Left lung (tissue), 14 donors: ENCODE results near the gene GDPD2. TPM values are rescaled to one million over a fixed set of nuclear protein-coding genes. Genes with fewer than 3 reads are reported as not detected.
"Not testable (repeated sequence)": the region's sequence is repeated elsewhere in the genome, so short reads cannot be mapped to it uniquely, and the experiment has no call there.

Experiments
- ATAC-seq: fragments of 200-7000 bp; cut with Tn5 transposase; one replicate; pipeline ENCODE4 v1.9.1; 2020; ENCODE audit warnings: moderate library complexity
- DNase-seq, 4 donors: peaks; one replicate each; pipeline ENCODE4 v3.0.0-alpha.2; 2013 to 2020
- H3K27ac ChIP-seq, 2 donors: fragments of 200-600 bp; sonication (generic) in 1 of 2; one replicate each; pipeline versions ENCODE4 v1.5.0 to v1.8.0; 2020 to 2021
- H3K27me3 ChIP-seq, 2 donors: fragments of 200-600 bp; sonication (generic) in 1 of 2; one replicate each; pipeline versions ENCODE4 v1.5.0 to v1.8.0; 2020 to 2021
- H3K36me3 ChIP-seq, 2 donors: fragments of 200-600 bp; sonication (generic) in 1 of 2; one replicate each; pipeline versions ENCODE4 v1.5.0 to v1.8.0; 2020 to 2021
- H3K4me1 ChIP-seq, 2 donors: fragments of 200-600 bp; one replicate each; pipeline ENCODE4 v1.8.0; 2021
- H3K4me3 ChIP-seq, 2 donors: fragments of 200-600 bp; sonication (generic) in 1 of 2; one replicate each; pipeline versions ENCODE4 v1.5.0 to v1.8.0; 2020 to 2021; ENCODE audit warnings: mild to moderate bottlenecking in 1 of 2
- H3K9me3 ChIP-seq, 2 donors: fragments of 200-600 bp; sonication (generic) in 1 of 2; one replicate each; pipeline versions ENCODE4 v1.5.0 to v1.8.0; 2020 to 2021
- CTCF ChIP-seq, 2 donors: fragments of 200-600 bp; sonication (generic) in 1 of 2; IDR thresholded peaks; one replicate each; pipeline versions ENCODE4 v1.5.0 to v1.8.0; 2021; ENCODE audit warnings: antibody characterized with exemption in 2 of 2
- intact Hi-C, 2 donors: fragments of 100-400 bp; cut with DNase I; formaldehyde crosslinking; loops; one replicate each; pipeline versions ENCODE4 v1.11.2 to v1.14.2; 2022
- long read RNA-seq, 12 donors: library from polyadenylated mRNA in 2 of 12; unstranded in 2 of 12; transcript quantifications; one replicate each; pipeline ENCODE4 v2.0.0 and lab custom pipeline, GENCODE V29; 2019 to 2026
- polyA plus RNA-seq, 6 donors: library from polyadenylated mRNA; unstranded; fragments of 120-200 nt; gene quantifications; one replicate each; pipeline ENCODE4 v1.2.1, GENCODE V29; 2013; ENCODE audit not compliant: insufficient read length in 6 of 6
- total RNA-seq, 2 donors: library from RNA; stranded (reverse); fragmentation: NEBNext Ultra II Directional; extraction: Animal tissue kit (Norgen Biotek cat#: 25700); gene quantifications; one replicate each; pipeline ENCODE4 v1.2.1, GENCODE V29; 2021
- donor health status: DM: no; HTN: yes; CAD: no.
- donor health status: DM: no; HTN: no; CAD: no.

Gene GDPD2
- not detected for total RNA-seq
- under 1 TPM; 0.12 to 0.38 (median 0.20) TPM for polyA plus RNA-seq
- long read RNA-seq, donor 1, result 0 reads
- long read RNA-seq, donor 2, result 0 reads
- long read RNA-seq, donor 3, result 0 reads
- long read RNA-seq, donor 4, result 0 reads
- long read RNA-seq, donor 5, result 0 reads
- long read RNA-seq, donor 6, result 0 reads
- long read RNA-seq, donor 7, result 0 reads
- long read RNA-seq, donor 8, result 0 reads
- long read RNA-seq, donor 9, result 0 reads
- long read RNA-seq, donor 10, result 0 reads
- long read RNA-seq, donor 11, transcript GDPD2-201 (16 exons, 2,169 nt), result major isoform, 7 of 13 reads
- long read RNA-seq, donor 11, partial matches to known transcripts, result 5 of 13 reads
- long read RNA-seq, donor 11, other reads (novel, unspliced or antisense), result 0 of 13 reads
- long read RNA-seq, donor 12, result 0 reads

- Histone ChIP-seq H3K9me3 (no peaks in the 10 kb centered on the region), H3K4me1 (no peaks in the 10 kb centered on the region), H3K36me3 (no peaks in the 10 kb centered on the region), H3K27me3 (no peaks in the 10 kb centered on the region), H3K4me3 (no peak within 1 kb of the TSS), H3K27ac (no peak within 1 kb of the TSS)
- ATAC-seq (peak; percentile 80), DNase-seq (peak in 1 of 4 donors; percentile 39)
- intact Hi-C loops, result no loop called here
- no peak for TF ChIP-seq CTCF (IDR thresholded peaks at IDR 0.05)
These were observed at the start of gene GDPD2 for GRCh38 chrX:70422851-70423341. GDPD2 (plus strand) TSS chrX:70423314; CDS start chrX:70424985, 1,671 bp downstream.

DNA sequence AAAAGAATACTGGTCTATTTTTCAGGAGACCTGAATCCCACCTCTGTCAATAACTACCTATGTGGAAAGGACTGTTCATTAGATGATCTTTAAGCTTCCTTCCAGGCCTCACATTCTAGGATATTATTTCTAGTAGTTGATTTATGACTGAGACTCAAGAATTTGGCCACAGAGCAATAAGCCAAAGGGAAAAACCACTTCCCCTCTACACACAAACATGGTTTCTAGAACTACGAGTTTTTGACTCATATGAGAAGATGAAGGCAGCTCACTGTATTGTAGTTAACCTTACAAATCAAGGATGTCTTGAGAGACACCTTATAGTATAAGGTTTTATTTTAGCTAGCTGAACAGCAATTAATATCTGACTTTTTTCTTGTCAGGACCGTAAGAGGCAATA is 36.9 kb upstream of the GDPD2 start:
- ATAC-seq (no peak), DNase-seq (no peak)
- TF ChIP-seq CTCF (IDR thresholded peaks at IDR 0.05), result no peak
- intact Hi-C loops, result no loop called here
- no peak overlapping the region for H3K27ac ChIP-seq
- H3K4me1 ChIP-seq, result no peaks in the 10 kb centered on the region
- no peaks in the 10 kb centered on the region for H3K36me3 ChIP-seq
- H3K27me3 ChIP-seq, result no peaks in the 10 kb centered on the region
- no peak overlapping the region for H3K4me3 ChIP-seq
- H3K9me3 ChIP-seq, result no peaks in the 10 kb centered on the region

DNA sequence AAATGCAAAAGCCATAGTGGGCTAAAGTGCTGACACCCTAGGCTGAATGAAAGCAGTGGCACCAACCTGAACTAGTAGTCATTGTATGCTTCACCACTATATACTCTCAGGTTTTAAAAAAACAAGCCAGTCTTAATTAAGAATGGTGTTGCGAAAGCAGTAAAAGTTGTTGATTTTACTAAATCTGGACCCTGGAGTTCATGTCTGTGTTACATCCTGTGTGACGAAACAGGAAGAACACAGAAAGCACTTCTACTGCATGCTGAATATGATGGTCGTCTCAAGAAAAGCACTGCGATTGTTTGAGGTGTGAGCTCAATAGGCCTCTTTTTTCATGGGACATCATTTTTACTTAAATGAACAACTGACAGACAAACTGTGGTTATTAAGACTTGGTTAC is 24.2 kb upstream of the GDPD2 start:
- Histone ChIP-seq H3K27ac (no peak overlapping the region), H3K9me3 (no peaks in the 10 kb centered on the region)
- peak in 2 of 4 donors; percentile 1 to 22 for DNase-seq

GRCh38 chrX:70400181-70400580 is 22.9 kb upstream of the GDPD2 start:
- H3K27me3 ChIP-seq, DNase-seq, intact Hi-C loops, H3K4me1 ChIP-seq, ATAC-seq, H3K4me3 ChIP-seq, H3K27ac ChIP-seq, H3K36me3 ChIP-seq, H3K9me3 ChIP-seq: not testable (repeated sequence)

More for the DNA sequence above, 24.2 kb upstream of the GDPD2 start:
- peak; percentile 53 for ATAC-seq
- intact Hi-C loops, result no loop called here
- no peaks in the 10 kb centered on the region for H3K36me3 ChIP-seq
- TF ChIP-seq CTCF (IDR thresholded peaks at IDR 0.05), result no peak
- no peaks in the 10 kb centered on the region for H3K27me3 ChIP-seq
- H3K4me3 ChIP-seq, result no peak overlapping the region
- no peaks in the 10 kb centered on the region for H3K4me1 ChIP-seq

- ATAC-seq, result no peak
- Histone ChIP-seq H3K9me3 (no peaks in the 10 kb centered on the region), H3K4me1 (no peaks in the 10 kb centered on the region), H3K36me3 (no peaks in the 10 kb centered on the region), H3K27me3 (no peaks in the 10 kb centered on the region), H3K27ac (no peak overlapping the region), H3K4me3 (no peak overlapping the region)
- no peak for DNase-seq
- intact Hi-C loops, result no loop called here
- no peak for TF ChIP-seq CTCF (IDR thresholded peaks at IDR 0.05)
These were observed 20.4 kb upstream of the GDPD2 start for GRCh38 chrX:70402721-70403120.
